GM18502 (cell line): Measurements from ENCODE around the gene PPIP5K1.

Source experiments
- ATAC-seq: cut with Tn5 transposase; IDR thresholded peaks from one replicate; pipeline ENCODE4 v1.9.1; 2021; ENCODE audit warnings: mild to moderate bottlenecking; ENCODE audit not compliant: unreplicated experiment, poor library complexity

PPIP5K1 gene

DNA sequence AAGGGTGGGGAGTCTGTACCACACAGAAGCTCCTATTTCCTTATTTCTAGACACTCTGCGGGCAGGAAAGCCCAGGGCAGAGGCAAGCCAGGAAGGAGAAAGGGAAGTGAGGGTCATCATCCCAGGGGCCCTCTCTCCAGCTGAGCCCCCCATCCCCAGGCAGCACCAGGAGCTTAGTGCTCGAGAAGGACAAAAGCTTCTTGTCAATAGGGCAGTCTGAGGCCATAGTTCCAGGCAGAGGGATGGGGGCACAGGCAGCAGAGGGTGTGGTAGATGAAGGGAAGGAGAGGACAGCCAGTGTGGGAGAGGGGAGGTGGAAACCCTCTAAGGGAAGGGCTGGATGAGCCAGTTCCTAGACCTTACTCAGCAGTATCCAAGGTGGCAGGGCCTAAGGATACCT lies 69.9 kb downstream of the PPIP5K1 start:
- ATAC-seq: no peak

DNA sequence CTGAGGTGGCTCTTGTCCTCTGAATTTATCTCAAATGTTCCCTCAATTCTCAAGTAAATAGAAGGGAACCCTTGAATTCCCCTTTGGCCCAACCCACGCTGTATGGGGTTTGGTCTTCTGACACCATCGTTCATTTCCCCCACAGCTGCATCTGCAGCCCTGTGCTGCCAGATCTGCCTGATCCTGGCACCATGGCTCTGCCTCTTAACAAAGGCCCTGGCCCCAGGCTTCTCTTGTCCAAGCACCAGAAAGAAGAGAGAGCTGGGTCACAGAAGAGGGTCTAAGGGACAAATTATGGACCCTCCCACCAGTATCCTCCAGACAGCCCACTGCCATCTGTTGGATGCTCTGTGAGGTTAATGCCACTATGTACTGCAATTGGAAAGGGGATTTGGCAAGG lies 70.8 kb downstream of the PPIP5K1 start:
- ATAC-seq: no peak

DNA sequence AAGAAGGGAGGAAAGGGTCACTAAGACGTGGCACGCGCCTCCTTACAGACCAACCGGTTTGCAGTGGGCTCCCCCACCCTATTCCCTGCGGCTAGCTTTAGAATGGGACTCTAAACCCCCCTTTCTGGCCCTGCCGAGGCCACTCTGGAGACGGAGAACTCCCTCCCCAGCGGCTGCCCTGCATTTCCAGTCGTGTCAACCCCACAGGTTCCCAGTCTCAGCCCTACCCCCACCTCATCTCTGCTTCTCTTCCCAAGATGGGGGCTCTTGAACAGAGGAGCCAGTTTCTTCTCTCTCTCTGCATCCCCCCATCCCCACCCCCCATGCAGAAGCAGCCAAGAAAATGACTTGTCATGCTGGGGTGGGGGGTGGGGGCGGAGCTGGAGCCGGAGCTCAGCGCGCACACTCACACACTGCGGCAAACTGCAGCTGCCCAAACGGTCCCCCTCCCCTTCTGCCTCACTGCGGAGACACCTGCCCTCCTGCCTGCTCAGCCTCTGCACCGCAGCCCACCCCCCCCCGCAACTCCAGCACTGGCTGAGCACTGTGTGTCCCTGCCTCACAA lies 71.7 kb downstream of the PPIP5K1 start:
- no peak for ATAC-seq

DNA sequence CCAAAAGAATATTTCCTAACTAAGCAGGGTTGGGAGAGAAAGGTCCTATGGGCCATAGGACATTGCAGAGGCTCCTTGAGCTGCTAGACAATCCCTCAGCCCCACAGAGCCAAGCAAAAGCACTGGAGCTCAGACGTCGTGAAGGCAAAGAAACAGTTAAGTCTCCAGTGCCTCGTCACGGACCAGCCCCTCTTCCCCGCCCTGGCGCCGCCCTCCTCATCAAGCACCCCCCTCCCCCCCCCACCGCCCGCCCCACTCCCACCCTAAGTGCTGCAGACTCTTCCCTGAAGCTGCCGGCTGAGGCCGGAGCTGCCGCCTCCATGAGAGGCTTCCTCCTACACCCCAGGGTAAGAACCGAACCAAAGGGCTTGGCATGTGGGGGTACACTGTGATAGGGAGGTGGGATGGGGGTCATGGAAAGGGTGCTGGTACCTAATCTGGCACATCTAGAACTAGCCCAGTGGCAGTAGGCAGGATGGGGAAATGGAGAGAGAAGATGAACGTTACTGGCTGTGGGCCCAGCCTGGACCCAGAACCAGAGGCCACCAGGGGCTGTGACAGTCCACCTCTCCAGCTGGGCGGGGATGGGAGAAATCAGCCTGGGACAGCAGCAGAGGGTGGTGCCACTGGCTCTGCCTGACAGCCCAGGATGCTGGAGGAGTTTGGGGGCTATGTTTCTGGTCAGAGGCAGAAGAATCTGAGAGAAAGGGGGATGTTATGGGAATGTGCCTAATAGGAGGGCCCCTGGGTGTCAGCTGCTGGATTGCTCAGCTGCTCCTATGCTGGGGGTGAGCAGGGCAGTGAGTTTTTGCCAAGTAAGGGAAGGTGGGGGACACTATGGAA lies 72.4 kb downstream of the PPIP5K1 start, which contains the start of gene MAP1A:
MAP1A (plus strand) TSS at position 255 of the 843 bp plus-strand sequence. CDS start 3,866 bp downstream, outside the sequence.
- no peak for ATAC-seq

DNA sequence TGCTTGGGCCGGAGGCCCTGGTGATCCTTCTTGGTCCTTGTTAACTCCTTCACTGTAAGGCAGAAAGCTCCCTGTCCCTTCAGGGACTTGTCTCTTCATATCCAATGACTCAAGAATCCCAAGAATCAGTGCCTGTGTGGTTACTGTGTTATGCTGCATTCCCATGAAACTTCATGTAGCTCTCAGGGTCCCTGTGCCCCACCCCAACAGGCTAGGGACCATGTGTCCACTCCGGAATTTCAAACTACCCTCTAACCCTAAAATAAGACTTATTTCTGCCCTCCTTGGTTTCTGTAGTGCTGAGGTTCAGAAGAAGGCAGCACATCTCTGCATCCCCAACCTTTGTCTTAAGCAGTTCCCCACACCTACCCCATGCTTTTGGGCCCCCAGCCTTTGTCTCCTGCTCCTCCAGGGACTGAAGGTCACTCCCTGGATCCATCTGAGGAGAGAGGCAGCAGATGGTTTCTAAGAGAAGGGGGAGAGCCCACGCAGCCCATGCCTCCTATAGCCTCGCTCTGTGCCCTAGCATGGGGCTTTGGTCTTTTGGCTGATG lies 73.1 kb downstream of the PPIP5K1 start:
- ATAC-seq: no peak

DNA sequence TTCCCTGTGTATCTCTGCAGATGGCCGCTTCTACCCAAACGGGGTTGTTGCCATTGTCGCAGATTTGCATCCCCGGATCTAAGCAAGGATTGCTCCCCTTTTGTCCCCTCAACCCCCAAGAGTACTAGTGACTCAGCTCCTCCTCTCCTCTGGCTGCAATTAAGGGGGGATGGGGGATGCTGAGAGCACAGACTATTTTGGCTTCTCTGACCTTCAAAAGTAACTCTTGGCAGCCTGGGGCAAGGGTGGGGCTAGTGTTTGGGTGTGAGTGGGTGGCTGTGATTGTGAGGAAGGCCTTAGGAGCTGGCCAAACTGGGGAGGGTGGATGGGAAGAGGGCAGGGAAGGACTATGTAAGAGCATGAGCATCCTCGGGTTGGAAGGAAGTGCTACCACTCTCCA lies 73.8 kb downstream of the PPIP5K1 start:
- ATAC-seq: no peak

DNA sequence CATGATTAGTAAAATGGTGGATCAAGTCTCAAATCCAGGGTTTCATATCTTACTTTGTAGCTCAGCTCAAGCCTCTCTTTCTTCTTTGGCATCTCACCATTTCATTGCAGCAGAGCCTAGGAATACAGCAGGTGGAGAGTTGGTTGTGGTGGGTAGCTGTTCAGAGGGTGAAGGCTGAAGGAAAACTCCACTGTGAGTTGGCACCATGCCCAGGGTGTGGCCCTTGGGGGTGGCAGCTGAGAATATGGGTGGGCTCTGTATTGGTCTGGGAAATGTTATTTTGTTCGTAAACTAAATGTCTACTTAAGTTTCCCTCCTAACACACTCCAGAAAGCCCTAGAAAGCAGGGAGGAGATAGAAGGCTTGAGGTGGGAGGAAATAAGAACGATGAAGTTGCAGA lies 74.3 kb downstream of the PPIP5K1 start:
- no peak for ATAC-seq

DNA sequence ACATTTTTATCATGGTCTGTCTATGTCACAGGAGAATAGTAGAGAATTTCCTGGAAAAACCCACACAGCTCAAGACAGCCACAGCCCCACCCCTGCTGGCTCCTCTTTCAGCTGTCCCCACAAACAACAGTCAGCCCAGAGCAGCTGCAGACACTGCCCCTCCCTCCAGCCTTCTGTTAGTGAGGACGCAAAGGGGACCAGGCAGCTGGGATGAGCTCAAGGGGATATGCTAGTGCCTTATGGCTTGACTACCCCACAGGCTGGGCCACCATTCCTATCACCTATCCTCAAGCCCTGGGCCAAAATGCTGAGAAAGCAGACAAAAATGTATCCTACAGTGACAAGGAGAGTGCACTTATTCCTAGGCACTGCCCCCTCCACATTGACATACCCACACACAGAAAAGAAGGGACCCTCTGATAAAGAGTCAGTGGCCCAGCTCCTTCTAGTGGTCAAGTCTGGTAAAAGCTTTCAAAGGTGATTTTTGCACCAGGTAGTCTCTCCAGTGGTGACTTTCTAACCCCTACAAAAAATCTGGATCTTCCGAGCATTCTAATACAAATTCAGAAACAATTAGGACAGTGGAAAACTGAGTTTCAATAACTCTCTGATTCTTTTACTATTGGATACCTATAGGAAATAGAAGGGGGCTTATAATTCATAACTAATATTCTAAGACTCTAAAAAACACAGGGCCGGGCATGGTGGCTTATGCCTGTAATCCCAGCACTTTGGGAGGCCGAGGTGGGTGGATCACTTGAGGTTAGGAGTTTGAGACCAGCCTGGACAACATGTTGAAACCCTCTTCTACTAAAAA lies 75.6 kb downstream of the PPIP5K1 start:
- no peak for ATAC-seq

DNA sequence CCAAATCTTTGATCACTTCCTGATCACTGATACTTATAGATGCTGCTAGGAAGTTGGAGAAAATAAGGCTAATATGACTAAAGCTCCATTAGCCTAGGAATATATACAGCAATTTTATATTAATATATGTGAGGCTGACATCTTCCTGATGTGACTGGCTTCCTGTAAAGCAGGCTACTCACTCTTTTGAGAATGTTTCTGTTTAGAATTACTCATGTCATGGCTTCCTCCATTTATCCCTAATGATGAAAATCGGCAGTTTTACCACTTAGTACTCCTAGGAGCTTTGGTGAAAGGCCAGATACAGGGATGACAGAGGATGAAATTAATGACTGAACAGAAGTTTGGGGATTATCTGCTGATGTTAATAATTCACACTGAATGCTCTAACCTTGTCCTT lies 76.5 kb downstream of the PPIP5K1 start:
- no peak for ATAC-seq

DNA sequence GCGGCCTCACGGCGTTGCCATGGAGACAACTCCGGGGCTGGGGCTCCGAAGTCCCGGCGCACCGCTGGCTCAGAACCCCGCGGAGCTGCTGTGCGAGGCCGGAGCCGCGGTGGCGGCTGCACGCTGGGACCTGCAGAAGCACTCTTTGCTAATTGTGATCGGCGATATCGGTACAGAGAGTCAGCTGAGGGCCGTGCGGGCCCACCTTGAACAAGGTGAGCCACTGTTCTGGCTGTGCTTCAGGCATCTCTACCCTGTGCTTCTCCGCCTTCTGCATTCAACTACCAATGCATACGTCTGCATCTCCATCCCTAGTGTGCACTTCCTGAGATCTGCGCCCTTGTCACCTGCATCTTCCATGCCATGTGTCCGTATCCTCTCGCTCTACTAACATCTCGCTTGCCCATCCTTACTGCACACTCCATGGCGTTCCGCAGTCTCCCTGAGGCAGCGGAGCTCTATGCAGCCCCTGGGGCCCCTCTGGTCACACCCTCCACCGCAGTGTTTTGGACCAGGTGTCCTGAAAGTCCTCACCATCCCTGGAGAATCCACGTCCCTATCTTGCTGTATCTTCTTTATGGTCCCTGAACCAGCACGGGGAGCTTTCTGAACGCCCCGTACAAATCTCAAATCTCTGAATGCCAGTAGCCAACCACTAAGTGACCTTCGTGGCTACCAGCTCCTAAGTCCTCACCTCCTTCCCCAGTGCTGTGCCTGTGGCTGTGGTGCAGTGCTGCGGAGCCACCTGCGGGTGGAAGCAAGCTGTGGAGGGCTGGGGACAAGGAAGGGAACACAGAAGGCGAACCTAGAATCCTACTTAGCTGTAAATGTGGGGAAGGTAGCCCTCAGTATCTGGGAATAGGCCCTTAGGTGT lies 78.8 kb downstream of the PPIP5K1 start:
- no peak for ATAC-seq

DNA sequence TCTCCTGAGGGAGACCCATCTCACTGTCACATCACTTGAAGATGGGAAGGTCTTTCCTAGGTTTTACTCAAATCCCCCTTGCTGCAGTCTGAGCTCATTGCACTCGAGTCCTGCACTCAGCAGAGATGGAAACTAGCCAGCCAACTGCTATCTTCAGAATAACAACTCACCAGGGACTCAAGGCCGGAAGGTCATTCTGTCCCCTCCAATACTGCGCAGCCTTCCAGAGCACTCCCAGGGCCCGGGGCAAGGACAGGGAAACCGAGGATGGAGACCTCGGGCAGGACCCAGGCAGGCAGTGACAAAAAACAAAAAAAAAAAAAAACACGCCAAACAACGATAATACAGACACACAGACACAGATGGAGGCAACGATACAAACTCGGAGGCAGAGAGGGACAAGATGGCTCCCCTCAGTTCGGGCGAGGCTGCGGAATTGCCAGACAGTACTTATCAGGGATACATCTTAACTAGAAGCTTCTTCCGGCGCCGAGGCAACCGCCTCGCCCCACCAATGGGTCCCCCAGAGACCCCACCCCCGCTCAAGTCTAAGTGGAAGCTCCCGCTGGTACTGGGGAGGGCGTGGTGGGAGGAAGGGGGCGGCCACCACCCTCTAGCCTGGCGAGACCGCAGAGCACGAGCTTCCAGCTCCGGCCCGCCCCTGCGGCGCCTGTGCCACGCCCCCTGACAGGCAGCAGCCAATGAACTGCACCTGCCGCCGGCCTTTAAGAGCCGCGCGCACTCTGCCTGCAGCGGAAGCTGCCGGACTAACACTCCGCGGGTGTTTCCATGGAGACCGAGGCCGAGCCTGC lies 79.6 kb downstream of the PPIP5K1 start:
- ATAC-seq: peak; percentile 96

DNA sequence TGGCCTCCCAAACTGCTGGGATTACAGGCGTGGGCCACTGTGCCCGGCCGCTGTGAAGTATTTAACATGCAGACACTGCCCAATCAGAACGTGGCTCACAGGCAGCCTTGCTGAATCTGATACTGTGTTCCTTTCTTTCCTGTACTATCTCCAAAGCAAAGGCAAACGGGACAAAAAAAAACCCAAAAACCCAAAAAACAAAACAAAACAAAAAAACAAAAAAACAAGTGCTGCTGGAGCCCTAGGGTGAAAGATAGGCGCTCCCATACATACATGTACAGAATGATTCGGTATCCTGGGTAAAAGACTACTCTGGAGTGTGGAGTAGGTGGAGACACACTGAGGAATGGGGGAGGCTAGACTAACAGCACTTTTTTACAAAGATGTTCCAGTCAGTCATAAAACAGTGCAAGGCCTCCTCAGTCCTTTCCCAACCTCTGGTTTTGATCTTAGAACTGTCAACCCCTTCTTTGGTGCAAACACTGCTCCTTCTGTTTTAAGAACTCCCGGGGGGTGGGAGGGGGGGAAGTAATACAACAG lies 80.3 kb downstream of the PPIP5K1 start:
- no peak for ATAC-seq

DNA sequence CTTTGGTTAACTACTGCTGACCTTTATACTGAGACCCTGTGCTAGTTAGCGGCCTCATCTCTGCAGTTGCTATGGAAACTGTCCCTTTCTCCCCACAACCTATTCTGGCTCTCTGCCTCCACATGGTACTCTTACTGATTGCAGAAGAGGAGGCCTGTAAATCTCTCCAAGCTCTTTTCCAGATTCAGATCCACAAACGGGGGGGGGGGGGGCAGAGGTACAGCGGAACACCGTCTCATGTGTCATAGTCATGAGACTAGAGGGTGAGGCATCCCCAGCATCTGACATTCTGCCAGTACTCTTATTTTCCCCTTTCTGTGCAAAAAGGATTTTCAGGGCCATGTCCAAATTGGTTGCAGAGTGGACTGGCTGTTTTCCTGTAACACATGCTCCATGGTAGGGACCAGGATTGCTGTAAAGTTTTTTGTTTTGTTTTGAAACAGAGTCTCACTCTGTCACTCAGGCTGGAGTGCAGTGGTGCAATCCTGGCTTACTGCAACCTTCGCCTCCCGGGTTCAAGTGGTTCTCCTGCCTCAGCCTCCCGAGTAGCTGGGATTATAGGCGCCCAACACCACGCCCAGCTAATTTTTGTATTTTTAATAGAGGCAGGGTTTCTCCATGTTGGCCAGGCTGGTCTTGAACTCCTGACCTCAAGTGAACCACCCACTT lies 80.9 kb downstream of the PPIP5K1 start:
- ATAC-seq: no peak

DNA sequence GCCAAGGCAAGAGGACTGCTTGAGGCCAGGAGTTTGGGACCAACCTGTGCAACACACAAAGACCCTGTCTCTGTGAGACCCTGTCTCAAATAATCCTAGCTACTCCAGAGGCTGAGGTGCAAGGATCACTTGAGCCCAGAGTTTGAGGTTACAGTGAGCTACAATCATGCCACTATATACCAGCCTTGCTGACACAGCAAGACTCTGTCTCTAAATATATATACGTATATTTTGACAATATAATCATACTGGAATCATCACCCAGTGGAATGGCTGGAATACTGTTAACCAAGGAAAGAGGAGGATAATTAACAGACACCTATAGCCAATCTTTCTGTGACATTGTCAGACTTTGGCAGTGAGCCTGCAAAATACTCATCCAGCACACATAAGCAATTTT lies 81.6 kb downstream of the PPIP5K1 start:
- no peak for ATAC-seq

DNA sequence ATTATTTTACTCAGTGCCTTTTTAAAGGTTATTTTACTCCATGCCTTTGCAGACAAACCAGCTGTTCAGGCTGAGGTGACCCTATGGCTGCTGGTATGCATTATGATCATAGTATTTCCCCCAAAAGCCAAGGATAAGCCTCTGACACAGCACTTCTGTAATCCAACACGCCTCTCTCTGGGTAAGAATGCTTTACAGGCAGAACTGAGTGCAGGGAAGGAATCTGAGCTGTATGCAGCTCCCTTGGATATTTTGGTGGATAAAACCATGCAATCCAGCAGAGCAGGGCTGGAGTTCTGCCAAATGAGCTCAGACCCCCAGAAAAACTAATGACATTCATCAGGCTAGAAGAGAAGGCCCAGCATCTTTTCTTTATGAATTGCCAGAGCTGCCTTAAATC lies 84.3 kb downstream of the PPIP5K1 start:
- ATAC-seq: no peak

DNA sequence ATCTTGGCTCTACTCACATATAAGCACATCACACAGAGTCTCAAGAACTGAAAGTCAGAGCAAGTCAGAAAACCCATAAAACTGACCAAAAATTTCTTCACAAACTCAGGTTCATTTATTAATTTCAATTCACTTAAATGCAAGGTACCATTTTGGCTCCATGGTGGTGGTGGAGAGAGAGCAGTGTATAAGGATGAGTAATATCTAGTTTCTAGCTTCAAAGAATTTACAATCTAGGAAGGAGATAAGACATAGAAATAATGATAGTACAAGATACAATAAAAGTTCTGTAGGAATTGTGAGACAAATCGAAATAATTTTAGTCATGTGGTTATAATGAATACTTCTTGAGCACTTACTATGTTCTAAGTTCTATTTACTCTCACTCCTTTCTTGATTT lies 90.4 kb downstream of the PPIP5K1 start:
- ATAC-seq: no peak

DNA sequence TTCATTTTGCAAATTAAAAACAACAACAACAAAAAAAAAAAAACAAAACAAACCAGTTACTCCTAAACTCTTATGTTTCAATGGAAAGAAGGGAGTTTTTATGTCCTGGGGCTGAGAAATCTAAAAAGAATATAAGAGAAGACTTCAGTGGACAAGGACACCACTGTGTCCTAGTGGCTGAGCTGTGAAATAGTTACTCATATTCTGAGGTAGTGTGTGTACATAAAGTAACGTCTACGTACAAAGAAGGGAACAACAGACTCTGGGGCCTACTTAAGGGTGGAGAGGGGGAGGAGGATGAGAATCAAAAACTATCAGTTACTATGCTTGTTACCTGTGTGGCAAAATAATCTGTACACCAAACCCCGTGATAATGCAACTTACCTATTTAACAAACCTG lies 91.0 kb downstream of the PPIP5K1 start:
- ATAC-seq: no peak

DNA sequence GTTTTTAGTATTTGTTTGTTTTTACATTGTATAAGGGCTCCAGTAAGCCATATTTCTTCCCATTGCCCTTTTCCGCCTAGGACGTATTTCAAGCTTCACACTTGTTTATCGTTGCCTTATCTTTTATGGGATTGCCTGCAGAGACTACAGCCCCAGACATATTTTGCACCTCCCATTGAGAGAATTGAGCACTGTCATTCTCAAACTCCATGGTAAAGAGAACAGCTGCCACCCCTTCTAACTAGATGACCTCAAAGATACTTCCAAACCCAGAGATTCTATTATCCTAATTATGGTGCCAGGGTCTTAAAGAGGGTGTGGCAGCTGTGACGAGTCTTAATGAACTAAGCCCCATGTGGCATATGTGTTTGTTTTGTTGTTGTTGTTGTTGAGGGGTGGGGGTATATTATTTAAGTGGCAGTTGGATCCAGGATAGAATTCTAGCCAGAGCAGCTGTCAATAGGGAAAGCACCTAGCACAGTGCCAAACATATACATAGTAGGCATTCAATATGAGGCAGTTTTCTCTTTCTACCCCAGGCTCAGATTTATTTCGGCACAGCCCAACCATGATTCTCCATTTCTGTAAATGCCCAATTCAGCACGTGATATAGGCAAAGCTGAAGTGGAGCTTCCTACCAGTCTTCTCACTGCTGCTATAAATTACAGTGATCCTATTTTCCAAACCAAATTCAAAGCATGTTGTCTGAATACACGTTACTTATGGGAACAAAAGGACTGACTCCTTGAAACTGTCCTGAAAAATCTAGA lies 96.1 kb downstream of the PPIP5K1 start:
- no peak for ATAC-seq
